ENCODE results near the gene KRT84.

The KRT84 gene

DNA sequence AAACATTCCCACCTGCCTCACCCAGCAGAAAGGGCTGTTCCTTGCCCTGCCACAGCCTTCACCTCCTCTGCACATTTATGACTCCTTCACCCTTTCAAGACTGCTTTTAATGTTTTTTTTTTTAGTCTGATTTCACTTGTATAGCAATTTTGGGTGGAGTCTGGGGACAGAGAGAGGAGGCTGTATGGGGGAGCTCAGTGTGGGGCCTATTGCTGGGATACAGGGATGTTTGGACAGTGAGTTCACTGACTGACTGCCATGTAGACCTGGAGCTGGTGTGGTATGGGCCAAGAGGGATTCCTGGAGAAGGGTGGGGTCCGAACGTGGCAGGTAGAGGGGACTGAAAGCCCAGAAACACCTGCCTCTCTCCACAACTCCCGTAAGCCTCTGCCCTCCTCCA lies 16.2 kb downstream of the KRT84 start:
- H3K4me3 ChIP-seq (ENCODE audit: low read depth, low read length), result no peak overlapping the region
- DNase-seq (ENCODE audit: low read depth), result no peak
- TF ChIP-seq, protein P1, sequence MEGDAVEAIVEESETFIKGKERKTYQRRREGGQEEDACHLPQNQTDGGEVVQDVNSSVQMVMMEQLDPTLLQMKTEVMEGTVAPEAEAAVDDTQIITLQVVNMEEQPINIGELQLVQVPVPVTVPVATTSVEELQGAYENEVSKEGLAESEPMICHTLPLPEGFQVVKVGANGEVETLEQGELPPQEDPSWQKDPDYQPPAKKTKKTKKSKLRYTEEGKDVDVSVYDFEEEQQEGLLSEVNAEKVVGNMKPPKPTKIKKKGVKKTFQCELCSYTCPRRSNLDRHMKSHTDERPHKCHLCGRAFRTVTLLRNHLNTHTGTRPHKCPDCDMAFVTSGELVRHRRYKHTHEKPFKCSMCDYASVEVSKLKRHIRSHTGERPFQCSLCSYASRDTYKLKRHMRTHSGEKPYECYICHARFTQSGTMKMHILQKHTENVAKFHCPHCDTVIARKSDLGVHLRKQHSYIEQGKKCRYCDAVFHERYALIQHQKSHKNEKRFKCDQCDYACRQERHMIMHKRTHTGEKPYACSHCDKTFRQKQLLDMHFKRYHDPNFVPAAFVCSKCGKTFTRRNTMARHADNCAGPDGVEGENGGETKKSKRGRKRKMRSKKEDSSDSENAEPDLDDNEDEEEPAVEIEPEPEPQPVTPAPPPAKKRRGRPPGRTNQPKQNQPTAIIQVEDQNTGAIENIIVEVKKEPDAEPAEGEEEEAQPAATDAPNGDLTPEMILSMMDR (IDR thresholded peaks at IDR 0.05; ENCODE audit: low read depth, low read length, missing control alignments), result no peak

DNA sequence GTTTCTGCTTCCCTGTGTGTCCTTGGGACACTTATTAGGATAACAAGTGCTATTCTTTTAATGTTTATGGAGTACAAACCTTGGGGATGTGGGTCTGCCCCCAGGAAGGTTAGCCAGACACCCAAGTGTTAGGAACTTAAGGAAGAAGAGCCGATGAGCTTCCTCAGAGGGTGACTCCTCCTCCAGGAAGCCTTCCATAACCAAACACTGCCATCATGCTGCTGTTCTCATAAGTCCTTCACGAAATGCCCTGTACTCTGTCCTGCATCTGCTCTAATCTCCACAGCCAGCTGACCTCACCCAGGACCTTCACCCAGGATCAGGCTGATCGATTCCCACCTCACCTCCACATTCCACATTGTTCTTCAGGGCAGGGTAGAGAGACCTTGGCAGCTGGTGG lies 16.9 kb downstream of the KRT84 start:
- TF ChIP-seq, protein P1 (IDR thresholded peaks at IDR 0.05; ENCODE audit: low read depth, low read length, missing control alignments), result no peak
- no peak overlapping the region for H3K4me3 ChIP-seq (ENCODE audit: low read depth, low read length)
- no peak for DNase-seq (ENCODE audit: low read depth)

DNA sequence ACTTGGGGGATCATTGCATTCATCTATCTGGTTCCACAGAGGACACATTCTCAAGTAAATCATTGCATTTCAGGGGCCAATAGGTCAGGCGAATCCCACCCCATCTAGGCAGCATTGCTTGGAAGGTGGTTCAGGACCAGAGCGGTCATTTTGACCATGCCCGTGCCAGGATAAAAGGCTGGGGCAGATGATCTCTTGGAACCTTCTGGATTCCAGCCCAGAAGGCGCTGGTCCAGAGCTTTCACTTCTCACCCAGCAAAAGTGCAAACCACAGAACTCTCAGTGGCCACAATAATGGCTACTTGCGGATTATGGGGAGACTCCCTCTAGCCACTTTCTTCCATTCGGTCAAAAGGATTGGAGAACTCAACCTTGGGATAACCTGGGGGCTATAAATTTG lies 17.6 kb downstream of the KRT84 start:
- TF ChIP-seq, protein P1 (IDR thresholded peaks at IDR 0.05; ENCODE audit: low read depth, low read length, missing control alignments), result no peak
- DNase-seq (ENCODE audit: low read depth), result no peak

DNA sequence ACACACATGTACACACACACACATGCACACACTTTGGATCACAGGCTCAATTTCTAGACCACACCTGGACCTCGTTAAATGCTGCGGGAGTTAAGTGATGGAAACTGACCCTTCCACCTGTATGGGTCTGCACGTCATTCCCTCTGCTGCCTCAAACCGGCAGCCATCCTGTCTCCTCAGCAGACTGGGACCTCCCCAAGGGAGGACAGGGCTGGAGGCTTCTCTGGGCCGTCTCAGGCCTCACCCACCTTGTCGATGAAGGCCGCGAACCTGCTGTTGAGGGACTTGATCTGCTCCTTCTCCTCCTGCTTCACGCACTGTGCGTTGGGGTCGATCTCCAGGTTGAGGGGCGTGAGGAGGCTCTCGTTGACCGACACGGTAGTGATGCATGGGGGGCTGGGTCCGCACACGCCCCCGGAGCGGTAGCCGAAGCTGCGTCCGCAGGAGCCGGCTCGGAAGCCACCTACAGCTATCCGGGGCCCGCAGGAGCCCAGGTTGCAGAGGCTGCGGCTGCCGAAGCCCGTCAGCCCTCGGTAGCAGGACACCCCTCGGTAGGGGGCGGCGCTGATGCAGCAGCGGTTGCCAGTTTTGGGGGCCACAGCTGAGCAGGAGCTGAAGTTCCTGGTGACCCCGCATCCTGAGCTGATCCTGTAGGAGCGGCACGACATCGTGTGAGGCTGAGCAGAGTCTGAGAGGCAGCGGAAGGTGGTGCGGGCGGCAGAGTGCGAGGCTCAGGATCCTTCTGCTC lies 18.5 kb downstream of the KRT84 start, which contains the start of gene KRT85:
Gene KRT85 (minus strand): TSS at position 744 of the 748 bp plus-strand sequence. CDS start 76 bp downstream, at position 668.
- no peak within 1 kb of the TSS for H3K4me3 ChIP-seq (ENCODE audit: low read depth, low read length)
- TF ChIP-seq, protein P1 (IDR thresholded peaks at IDR 0.05; ENCODE audit: low read depth, low read length, missing control alignments), result no peak
- DNase-seq (ENCODE audit: low read depth), result no peak

More for the DNA sequence above, 17.6 kb downstream of the KRT84 start:
- H3K4me3 ChIP-seq (ENCODE audit: low read depth, low read length), result no peak overlapping the region

DNA sequence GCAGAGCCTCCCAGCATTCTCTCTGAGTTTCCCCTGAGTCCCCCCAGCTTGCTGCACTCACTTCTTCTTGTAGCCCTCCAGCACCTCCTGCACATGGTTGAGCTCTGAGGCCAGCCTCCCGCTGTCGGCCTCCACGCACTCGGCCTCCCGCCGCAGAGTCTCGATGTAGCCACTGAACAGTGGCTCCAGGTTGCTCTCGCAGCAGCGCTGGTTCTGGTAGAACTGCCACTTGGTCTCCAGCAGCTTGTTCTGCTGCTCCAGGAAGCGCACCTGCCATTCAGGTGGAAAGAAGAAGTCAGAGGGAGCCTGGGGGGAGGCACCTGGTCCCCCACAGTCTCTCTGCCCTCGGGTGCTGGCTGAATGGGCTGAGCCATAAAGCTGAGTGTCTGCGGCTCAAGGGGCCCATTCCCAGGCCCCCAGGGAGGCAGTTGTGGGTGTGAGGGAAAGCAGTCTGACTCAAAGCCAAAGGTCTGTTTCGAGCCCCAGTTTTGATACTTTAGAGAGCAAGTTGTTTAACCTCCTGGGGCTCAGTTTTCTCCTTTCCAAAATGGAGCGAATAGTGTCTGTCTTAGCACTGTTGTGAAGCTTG lies 20.5 kb downstream of the KRT84 start:
- DNase-seq (ENCODE audit: low read depth), result no peak
- no peak overlapping the region for H3K4me3 ChIP-seq (ENCODE audit: low read depth, low read length)
- TF ChIP-seq, protein P1 (IDR thresholded peaks at IDR 0.05; ENCODE audit: low read depth, low read length, missing control alignments), result no peak

DNA sequence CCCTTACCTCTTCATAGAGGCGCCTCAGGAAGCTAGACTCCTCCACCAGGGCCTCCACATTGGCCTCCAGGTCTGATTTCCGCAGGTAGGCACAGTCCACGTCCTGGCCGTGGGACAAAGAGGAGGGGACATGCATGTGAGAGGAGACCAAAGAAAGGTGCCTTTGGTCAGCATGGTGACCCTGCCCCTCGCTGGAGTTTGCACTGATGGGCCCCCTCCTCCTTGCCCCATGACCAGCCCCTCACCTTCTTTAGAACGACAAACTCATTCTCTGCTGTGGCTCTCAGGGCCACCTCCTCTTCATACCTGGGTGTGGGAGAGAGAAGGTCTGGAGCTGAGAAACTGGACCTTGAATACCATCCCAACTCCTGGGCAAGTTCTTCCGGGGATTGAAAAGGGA lies 21.4 kb downstream of the KRT84 start:
- no peak overlapping the region for H3K4me3 ChIP-seq (ENCODE audit: low read depth, low read length)
- no peak for DNase-seq (ENCODE audit: low read depth)
- TF ChIP-seq, protein P1 (IDR thresholded peaks at IDR 0.05; ENCODE audit: low read depth, low read length, missing control alignments), result no peak

Measured in GM12864 (cell line).